ENCODE results near the gene SLFNL1. TPM values are rescaled to one million over a fixed set of nuclear protein-coding genes. Genes with fewer than 3 reads are reported as not detected.

Gene SLFNL1
- total and polyA plus RNA-seq, 4 donors: 0.38 to 1.0 (median 0.60) TPM

DNA sequence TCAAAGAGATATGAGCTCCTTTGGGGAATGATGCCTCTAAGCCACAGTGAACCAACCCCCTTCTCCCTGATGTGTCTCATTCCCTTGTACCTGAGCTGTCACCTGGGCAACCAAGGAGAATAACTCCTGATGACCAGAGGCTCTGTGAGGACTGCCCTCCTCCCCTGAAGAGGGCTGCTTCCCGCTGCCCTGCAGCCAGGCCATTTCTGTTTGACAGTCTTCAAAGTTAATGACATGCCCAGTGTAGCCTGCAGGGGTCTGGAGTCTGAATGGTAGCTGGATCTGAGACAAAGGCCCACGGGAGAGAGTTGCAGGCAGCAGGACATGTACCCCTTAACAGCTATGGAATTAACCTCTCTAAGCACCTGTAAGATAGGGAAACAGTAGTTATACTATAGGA, 3.4 kb upstream of the SLFNL1 start:
- ATAC-seq (ENCODE audit: low FRiP score) (no peak), DNase-seq (no peak)
- intact Hi-C loops (cut with DNase I): no loop called here
- Histone ChIP-seq H3K4me3 (ENCODE audit: low read length in 2 of 2) (no peak overlapping the region), H3K27me3 (ENCODE audit: control insufficient read depth in 1 of 2, insufficient read depth in 2 of 2, low read length in 1 of 2) (no peaks in the 10 kb centered on the region), H3K4me1 (ENCODE audit: control insufficient read depth in 1 of 2, insufficient read depth in 2 of 2, low read length in 2 of 2) (no peaks in the 10 kb centered on the region), H3K36me3 (ENCODE audit: control insufficient read depth in 1 of 2, insufficient read depth in 2 of 2, low read length in 1 of 2) (peaks cover 2 to 5% of the 10 kb centered on the region in 2 donors), H3K9me3 (ENCODE audit: control insufficient read depth, low read length) (no peaks in the 10 kb centered on the region), H3K27ac (ENCODE audit: low read depth in 1 of 2, low read length in 2 of 2) (no peak overlapping the region)
- 67% methylated on average over 2 of the region's 2 CpGs for WGBS, 2 donors

DNA sequence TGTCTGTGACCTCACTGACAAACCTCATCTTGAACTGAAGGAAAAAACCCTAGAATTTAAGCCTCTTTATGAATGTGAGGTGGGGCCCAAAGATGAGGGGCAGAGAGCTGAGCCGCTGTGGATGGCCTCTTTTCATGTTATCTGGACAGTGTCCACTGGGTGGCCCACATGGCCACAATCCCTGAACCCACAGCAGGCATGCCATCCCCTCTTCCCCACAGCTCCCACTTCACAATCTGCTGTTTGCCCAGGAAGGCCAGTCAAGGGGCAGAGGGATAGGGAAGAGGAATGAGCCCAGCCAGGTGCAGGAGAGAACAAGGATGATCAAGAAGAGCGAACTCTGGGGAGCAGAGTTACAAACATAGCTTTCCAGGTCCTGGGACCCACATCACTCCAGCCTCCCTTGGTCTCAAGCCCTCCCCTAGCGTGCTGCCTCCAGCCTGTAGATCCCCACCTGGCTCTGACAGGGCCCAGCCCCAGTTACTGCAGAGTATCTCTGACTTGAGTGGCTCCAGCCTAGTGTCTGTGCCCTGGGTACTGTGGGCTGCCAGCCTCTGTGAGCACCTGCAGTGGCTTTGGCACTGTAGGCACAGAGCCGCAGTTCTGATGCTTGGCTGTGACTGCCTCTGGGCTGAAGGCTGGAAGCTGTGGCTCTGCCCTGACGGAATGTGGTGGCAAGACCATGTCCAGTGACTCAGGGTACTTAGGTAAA, 1.9 kb upstream of the SLFNL1 start:
- no peak for ATAC-seq (ENCODE audit: low FRiP score)
- H3K27ac ChIP-seq (ENCODE audit: low read depth in 1 of 2, low read length in 2 of 2): no peak overlapping the region
- intact Hi-C loops (cut with DNase I): no loop called here
- no peak overlapping the region for H3K4me3 ChIP-seq (ENCODE audit: low read length in 2 of 2)
- no peak for DNase-seq
- no peaks in the 10 kb centered on the region for H3K4me1 ChIP-seq (ENCODE audit: control insufficient read depth in 1 of 2, insufficient read depth in 2 of 2, low read length in 2 of 2)
- 73 to 77% methylated on average over 5 of the region's 5 CpGs for WGBS, 2 donors
- H3K27me3 ChIP-seq (ENCODE audit: control insufficient read depth in 1 of 2, insufficient read depth in 2 of 2, low read length in 1 of 2): no peaks in the 10 kb centered on the region
- peaks cover 2 to 5% of the 10 kb centered on the region in 2 donors for H3K36me3 ChIP-seq (ENCODE audit: control insufficient read depth in 1 of 2, insufficient read depth in 2 of 2, low read length in 1 of 2)
- no peaks in the 10 kb centered on the region for H3K9me3 ChIP-seq (ENCODE audit: control insufficient read depth, low read length)

DNA sequence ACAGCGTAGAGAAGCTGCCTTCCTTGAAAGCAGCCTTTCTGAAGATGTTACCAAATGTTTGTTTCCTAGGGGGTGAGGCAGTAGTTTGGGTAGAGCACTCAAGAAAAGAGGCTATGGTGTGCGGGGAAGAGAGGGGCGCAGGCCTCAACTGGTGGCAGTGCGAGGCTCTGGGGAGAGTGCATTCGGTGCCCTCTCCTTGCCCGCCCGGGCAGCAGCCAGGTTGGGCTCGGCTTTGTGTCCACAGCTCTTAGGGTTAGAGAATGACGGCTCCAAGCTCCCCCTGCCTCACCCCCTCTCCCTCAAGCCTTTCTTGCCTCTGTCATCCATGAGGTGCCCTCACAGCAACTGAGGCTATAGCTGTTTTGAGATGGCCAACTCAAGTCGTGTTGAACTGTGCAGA, 899 bp upstream of the SLFNL1 start:
- Histone ChIP-seq H3K27ac (ENCODE audit: low read depth in 1 of 2, low read length in 2 of 2) (no peak overlapping the region), H3K27me3 (ENCODE audit: control insufficient read depth in 1 of 2, insufficient read depth in 2 of 2, low read length in 1 of 2) (no peaks in the 10 kb centered on the region), H3K4me1 (ENCODE audit: control insufficient read depth in 1 of 2, insufficient read depth in 2 of 2, low read length in 2 of 2) (no peaks in the 10 kb centered on the region), H3K36me3 (ENCODE audit: control insufficient read depth in 1 of 2, insufficient read depth in 2 of 2, low read length in 1 of 2) (peaks cover 2 to 5% of the 10 kb centered on the region in 2 donors), H3K9me3 (ENCODE audit: control insufficient read depth, low read length) (no peaks in the 10 kb centered on the region), H3K4me3 (ENCODE audit: low read length in 2 of 2) (no peak overlapping the region)
- no peak for DNase-seq
- intact Hi-C loops (cut with DNase I): no loop called here
- ATAC-seq (ENCODE audit: low FRiP score): no peak
- WGBS, 2 donors: 82 to 84% methylated on average over 10 of the region's 10 CpGs

DNA sequence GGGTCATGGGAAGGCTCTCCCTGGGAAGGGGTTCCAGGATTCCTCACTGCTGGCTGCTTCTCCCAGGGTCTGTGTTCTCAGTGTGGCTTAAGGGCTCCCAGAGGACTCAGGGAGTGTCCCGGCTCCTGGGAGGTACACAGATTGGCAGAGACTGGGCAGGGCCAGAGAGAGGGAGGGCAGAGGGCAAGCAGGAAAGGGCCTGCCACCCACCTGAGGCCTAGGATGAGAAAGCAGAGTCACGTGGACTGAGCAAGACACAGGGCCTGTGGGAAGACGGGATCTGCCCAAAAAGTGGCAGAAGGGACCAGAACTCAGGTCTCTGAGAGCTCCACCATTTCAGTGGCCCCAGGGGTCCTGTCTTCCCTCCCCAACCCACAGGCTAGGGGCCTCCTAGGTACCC, 871 bp downstream of the SLFNL1 start:
- Histone ChIP-seq H3K27me3 (ENCODE audit: control insufficient read depth in 1 of 2, insufficient read depth in 2 of 2, low read length in 1 of 2) (no peaks in the 10 kb centered on the region), H3K27ac (ENCODE audit: low read depth in 1 of 2, low read length in 2 of 2) (no peak overlapping the region), H3K4me1 (ENCODE audit: control insufficient read depth in 1 of 2, insufficient read depth in 2 of 2, low read length in 2 of 2) (no peaks in the 10 kb centered on the region), H3K4me3 (ENCODE audit: low read length in 2 of 2) (no peak overlapping the region), H3K9me3 (ENCODE audit: control insufficient read depth, low read length) (no peaks in the 10 kb centered on the region), H3K36me3 (ENCODE audit: control insufficient read depth in 1 of 2, insufficient read depth in 2 of 2, low read length in 1 of 2) (peaks cover 0 to 3% of the 10 kb centered on the region in 2 donors)
- DNase-seq: no peak
- intact Hi-C loops (cut with DNase I): no loop called here
- ATAC-seq (ENCODE audit: low FRiP score): no peak
- 61 to 65% methylated on average over 3 of the region's 3 CpGs for WGBS, 2 donors

DNA sequence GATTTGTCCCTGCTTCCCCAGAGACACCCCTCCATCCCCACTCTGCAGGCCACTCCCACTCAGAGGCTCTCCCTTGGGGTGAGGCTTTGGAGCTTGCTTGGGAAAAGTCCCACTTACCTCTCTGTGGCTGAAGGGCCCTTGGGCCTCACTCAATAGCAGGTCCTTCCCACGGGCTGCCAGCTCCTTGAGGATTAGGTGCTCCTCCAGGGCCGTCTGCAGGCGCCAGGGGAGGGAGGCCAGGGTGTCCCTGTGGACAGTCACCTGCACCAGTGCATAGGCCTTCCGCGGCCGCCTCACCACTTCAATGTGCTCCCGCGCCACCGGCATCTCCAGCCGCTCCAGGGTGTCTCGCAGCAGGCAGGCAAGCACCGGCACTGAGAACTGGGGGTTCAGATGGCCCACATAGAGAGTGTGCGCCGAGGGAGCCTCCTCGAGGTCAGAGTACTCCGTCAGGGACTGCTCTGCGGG, 1.4 kb downstream of the SLFNL1 start:
- peaks cover 0 to 3% of the 10 kb centered on the region in 2 donors for H3K36me3 ChIP-seq (ENCODE audit: control insufficient read depth in 1 of 2, insufficient read depth in 2 of 2, low read length in 1 of 2)
- H3K9me3 ChIP-seq (ENCODE audit: control insufficient read depth, low read length): no peaks in the 10 kb centered on the region
- no peak overlapping the region for H3K27ac ChIP-seq (ENCODE audit: low read depth in 1 of 2, low read length in 2 of 2)
- H3K27me3 ChIP-seq (ENCODE audit: control insufficient read depth in 1 of 2, insufficient read depth in 2 of 2, low read length in 1 of 2): no peaks in the 10 kb centered on the region
- 88 to 91% methylated on average over 17 of the region's 17 CpGs for WGBS, 2 donors
- intact Hi-C loops (cut with DNase I): no loop called here
- DNase-seq (no peak), ATAC-seq (ENCODE audit: low FRiP score) (no peak)
- no peaks in the 10 kb centered on the region for H3K4me1 ChIP-seq (ENCODE audit: control insufficient read depth in 1 of 2, insufficient read depth in 2 of 2, low read length in 2 of 2)
- H3K4me3 ChIP-seq (ENCODE audit: low read length in 2 of 2): no peak overlapping the region

DNA sequence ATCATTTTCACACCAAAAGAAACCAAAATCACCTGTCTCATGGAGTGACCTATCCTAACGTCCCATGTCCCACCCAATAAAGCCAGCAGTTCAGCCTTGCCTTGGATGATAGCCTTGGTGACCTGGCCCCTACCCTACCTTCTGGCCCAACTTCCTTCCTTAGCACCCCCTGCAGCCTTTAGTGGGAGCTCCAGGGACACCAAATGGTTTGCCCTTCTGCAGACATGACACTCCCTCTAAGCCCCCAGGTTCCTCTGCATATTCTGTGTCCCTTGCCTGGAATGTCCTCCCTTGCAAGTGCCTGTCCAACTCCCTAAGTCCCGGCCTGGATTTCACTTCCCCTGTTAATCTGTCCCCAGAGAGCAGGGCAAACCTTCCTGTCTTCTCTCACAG, 2.2 kb downstream of the SLFNL1 start:
- Histone ChIP-seq H3K4me1 (ENCODE audit: control insufficient read depth in 1 of 2, insufficient read depth in 2 of 2, low read length in 2 of 2) (no peaks in the 10 kb centered on the region), H3K27ac (ENCODE audit: low read depth in 1 of 2, low read length in 2 of 2) (no peak overlapping the region), H3K4me3 (ENCODE audit: low read length in 2 of 2) (no peak overlapping the region), H3K27me3 (ENCODE audit: control insufficient read depth in 1 of 2, insufficient read depth in 2 of 2, low read length in 1 of 2) (no peaks in the 10 kb centered on the region), H3K9me3 (ENCODE audit: control insufficient read depth, low read length) (no peaks in the 10 kb centered on the region), H3K36me3 (ENCODE audit: control insufficient read depth in 1 of 2, insufficient read depth in 2 of 2, low read length in 1 of 2) (peaks cover 0 to 3% of the 10 kb centered on the region in 2 donors)
- no peak for ATAC-seq (ENCODE audit: low FRiP score)
- DNase-seq: no peak
- intact Hi-C loops (cut with DNase I): no loop called here
- WGBS, 2 donors: 41 to 45% methylated on average over 2 of the region's 2 CpGs

DNA sequence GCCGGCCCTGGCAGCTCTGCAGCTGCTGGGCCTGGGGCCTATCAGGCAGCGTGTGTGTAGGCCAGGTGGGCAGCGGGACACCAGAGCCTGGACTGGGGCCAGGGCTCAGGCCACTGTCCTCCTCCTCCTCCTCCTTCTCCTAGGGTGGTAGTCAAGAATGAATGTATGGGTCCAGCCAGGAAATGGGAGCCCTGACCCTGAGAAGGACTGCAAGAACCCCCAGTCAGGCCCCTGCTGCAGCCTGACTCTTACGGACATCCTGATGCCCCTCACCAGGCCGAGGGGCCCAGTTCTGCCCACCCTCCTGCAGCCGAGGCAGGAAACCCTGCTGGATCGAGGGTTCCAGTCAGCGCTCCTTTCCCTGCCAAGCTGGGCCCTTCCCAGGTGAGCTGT, 3.5 kb downstream of the SLFNL1 start:
- Histone ChIP-seq H3K36me3 (ENCODE audit: control insufficient read depth in 1 of 2, insufficient read depth in 2 of 2, low read length in 1 of 2) (peaks cover 0 to 3% of the 10 kb centered on the region in 2 donors), H3K4me3 (ENCODE audit: low read length in 2 of 2) (no peak overlapping the region), H3K9me3 (ENCODE audit: control insufficient read depth, low read length) (no peaks in the 10 kb centered on the region), H3K4me1 (ENCODE audit: control insufficient read depth in 1 of 2, insufficient read depth in 2 of 2, low read length in 2 of 2) (no peaks in the 10 kb centered on the region), H3K27ac (ENCODE audit: low read depth in 1 of 2, low read length in 2 of 2) (no peak overlapping the region), H3K27me3 (ENCODE audit: control insufficient read depth in 1 of 2, insufficient read depth in 2 of 2, low read length in 1 of 2) (no peaks in the 10 kb centered on the region)
- no peak for ATAC-seq (ENCODE audit: low FRiP score)
- WGBS, 2 donors: 89% methylated on average over 8 of the region's 8 CpGs
- no peak for DNase-seq
- intact Hi-C loops (cut with DNase I): no loop called here

DNA sequence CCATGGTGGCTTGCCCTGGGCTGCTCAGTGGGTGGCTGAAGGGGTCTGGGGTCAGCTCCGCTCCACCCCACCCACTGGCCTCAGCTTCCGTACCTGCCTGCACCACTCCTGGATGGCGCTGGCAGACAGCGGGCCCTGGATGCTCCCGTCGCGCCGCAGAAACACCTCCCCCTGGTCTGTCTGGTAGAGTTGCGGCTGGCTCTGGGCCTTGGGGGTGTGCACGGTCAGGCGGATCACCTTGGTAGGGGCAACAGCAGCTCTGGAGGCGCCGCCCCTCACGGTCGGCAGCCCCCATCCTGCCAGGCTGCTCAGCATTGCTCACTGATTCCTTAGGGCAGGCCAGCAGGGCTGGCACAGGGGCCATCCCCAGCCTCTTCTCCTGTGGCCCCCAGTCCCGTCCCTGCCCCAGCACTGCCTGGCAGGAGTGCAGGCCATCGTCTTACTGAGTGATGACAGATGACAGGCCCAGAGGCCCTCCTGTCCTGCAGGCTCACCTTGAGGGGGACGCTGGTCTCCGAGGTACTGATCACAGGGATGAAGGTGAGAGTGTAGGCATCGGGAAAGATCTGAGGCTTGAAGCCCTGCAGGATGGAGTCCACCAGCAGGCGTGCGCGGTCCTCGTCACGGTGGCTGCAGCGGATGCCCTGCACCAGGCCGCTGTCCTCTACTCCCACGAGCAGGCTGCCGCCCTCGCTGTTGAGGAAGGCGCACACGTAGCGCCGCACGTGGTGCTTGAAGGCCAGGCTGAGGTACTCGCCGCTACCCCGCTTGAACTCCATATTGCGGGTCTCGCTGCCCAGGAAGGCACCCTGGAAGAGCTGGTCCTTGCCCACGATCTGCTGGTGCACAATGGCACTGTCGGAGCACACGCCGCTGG, 4.1 kb downstream of the SLFNL1 start:
- H3K4me1 ChIP-seq (ENCODE audit: control insufficient read depth in 1 of 2, insufficient read depth in 2 of 2, low read length in 2 of 2): no peaks in the 10 kb centered on the region
- ATAC-seq (ENCODE audit: low FRiP score) (no peak), DNase-seq (no peak)
- intact Hi-C loops (cut with DNase I): no loop called here
- no peaks in the 10 kb centered on the region for H3K27me3 ChIP-seq (ENCODE audit: control insufficient read depth in 1 of 2, insufficient read depth in 2 of 2, low read length in 1 of 2)
- no peak overlapping the region for H3K27ac ChIP-seq (ENCODE audit: low read depth in 1 of 2, low read length in 2 of 2)
- no peak overlapping the region for H3K4me3 ChIP-seq (ENCODE audit: low read length in 2 of 2)
- no peaks in the 10 kb centered on the region for H3K9me3 ChIP-seq (ENCODE audit: control insufficient read depth, low read length)
- WGBS, 2 donors: 94% methylated on average over 44 of the region's 44 CpGs
- peaks cover 0 to 3% of the 10 kb centered on the region in 2 donors for H3K36me3 ChIP-seq (ENCODE audit: control insufficient read depth in 1 of 2, insufficient read depth in 2 of 2, low read length in 1 of 2)
